GM21515 (cell line): ENCODE measurements around the gene PDE4B.
"Not testable (repeated sequence)": the region's sequence is repeated elsewhere in the genome, so short reads cannot be mapped to it uniquely, and the experiment has no call there.

Source experiments
- ATAC-seq: cut with Tn5 transposase; IDR thresholded peaks from one replicate; pipeline ENCODE4 v1.9.1; 2021; ENCODE audit not compliant: unreplicated experiment

PDE4B gene

GRCh38 chr1:66300972-66301451, 508.3 kb downstream of the PDE4B start:
- ATAC-seq = peak; percentile 79

- ATAC-seq = no peak
Measured at GRCh38 chr1:66302184-66302742, 509.6 kb downstream of the PDE4B start.

- no peak for ATAC-seq
Measured at GRCh38 chr1:66302815-66303214, 510.1 kb downstream of the PDE4B start.

- ATAC-seq = no peak
Measured at GRCh38 chr1:66303646-66304045, 511.0 kb downstream of the PDE4B start.

- no peak for ATAC-seq
Measured at GRCh38 chr1:66304128-66304527, 511.4 kb downstream of the PDE4B start.

- ATAC-seq = peak; percentile 59
Measured at GRCh38 chr1:66305927-66306326, 513.2 kb downstream of the PDE4B start.

GRCh38 chr1:66309006-66309741, 516.5 kb downstream of the PDE4B start:
- ATAC-seq = no peak

- no peak for ATAC-seq
Measured at GRCh38 chr1:66311092-66311491, 518.4 kb downstream of the PDE4B start.

- ATAC-seq = no peak
Measured at GRCh38 chr1:66311628-66312027, 518.9 kb downstream of the PDE4B start.

- ATAC-seq = no peak
Measured at GRCh38 chr1:66312271-66312990, 519.7 kb downstream of the PDE4B start.

- ATAC-seq = no peak
Measured at GRCh38 chr1:66313429-66313828, 520.7 kb downstream of the PDE4B start.

GRCh38 chr1:66315671-66316070, 523.0 kb downstream of the PDE4B start:
- no peak for ATAC-seq

- ATAC-seq = no peak
Measured at GRCh38 chr1:66316464-66317247, 524.0 kb downstream of the PDE4B start.

GRCh38 chr1:66317248-66317515, 524.5 kb downstream of the PDE4B start:
- ATAC-seq = no peak

GRCh38 chr1:66320231-66320630, 527.5 kb downstream of the PDE4B start:
- no peak for ATAC-seq

GRCh38 chr1:66322462-66322861, 529.8 kb downstream of the PDE4B start:
- ATAC-seq = not testable (repeated sequence)

GRCh38 chr1:66323958-66324625, 531.4 kb downstream of the PDE4B start:
- ATAC-seq = no peak

- ATAC-seq = no peak
Measured at GRCh38 chr1:66325594-66326380, 533.1 kb downstream of the PDE4B start.

- no peak for ATAC-seq
Measured at GRCh38 chr1:66326867-66327266, 534.2 kb downstream of the PDE4B start.

GRCh38 chr1:66327588-66327987, 534.9 kb downstream of the PDE4B start:
- no peak for ATAC-seq
